ENCODE measurements around the gene C1orf226. TPM values are rescaled to one million over a fixed set of nuclear protein-coding genes. Genes with fewer than 3 reads are reported as not detected.

The C1orf226 gene
- total RNA-seq, 1 donor from 2014 or later, result 2.7 TPM

GRCh38 chr1:162371611-162372010 is 9.9 kb upstream of the C1orf226 start:
- peaks cover 5% of the 10 kb centered on the region for H3K4me1 ChIP-seq
- TF ChIP-seq POLR2A (IDR thresholded peaks at IDR 0.05) (no peak), POLR2AphosphoS5 (IDR thresholded peaks at IDR 0.05; ENCODE audit: insufficient read depth in 1 of 2, low read depth in 1 of 2) (no peak)
- TF ChIP-seq, protein P1, sequence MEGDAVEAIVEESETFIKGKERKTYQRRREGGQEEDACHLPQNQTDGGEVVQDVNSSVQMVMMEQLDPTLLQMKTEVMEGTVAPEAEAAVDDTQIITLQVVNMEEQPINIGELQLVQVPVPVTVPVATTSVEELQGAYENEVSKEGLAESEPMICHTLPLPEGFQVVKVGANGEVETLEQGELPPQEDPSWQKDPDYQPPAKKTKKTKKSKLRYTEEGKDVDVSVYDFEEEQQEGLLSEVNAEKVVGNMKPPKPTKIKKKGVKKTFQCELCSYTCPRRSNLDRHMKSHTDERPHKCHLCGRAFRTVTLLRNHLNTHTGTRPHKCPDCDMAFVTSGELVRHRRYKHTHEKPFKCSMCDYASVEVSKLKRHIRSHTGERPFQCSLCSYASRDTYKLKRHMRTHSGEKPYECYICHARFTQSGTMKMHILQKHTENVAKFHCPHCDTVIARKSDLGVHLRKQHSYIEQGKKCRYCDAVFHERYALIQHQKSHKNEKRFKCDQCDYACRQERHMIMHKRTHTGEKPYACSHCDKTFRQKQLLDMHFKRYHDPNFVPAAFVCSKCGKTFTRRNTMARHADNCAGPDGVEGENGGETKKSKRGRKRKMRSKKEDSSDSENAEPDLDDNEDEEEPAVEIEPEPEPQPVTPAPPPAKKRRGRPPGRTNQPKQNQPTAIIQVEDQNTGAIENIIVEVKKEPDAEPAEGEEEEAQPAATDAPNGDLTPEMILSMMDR (IDR thresholded peaks at IDR 0.05), result no peak
- H3K36me3 ChIP-seq, result no peaks in the 10 kb centered on the region
- no peak for DNase-seq (ENCODE audit: extremely low spot score in 2 of 2)
- no peaks in the 10 kb centered on the region for H3K9me3 ChIP-seq
- no peak overlapping the region for H3K4me3 ChIP-seq
- intact Hi-C loops (cut with DNase I), result no loop called here
- H3K27me3 ChIP-seq, result no peaks in the 10 kb centered on the region
- no peak overlapping the region for H3K27ac ChIP-seq

- H3K4me3 ChIP-seq, result no peak overlapping the region
- H3K4me1 ChIP-seq, result peaks cover 5% of the 10 kb centered on the region
- DNase-seq (ENCODE audit: extremely low spot score in 2 of 2), result no peak
- intact Hi-C loops (cut with DNase I), result no loop called here
- no peaks in the 10 kb centered on the region for H3K9me3 ChIP-seq
- H3K36me3 ChIP-seq, result no peaks in the 10 kb centered on the region
- no peak overlapping the region for H3K27ac ChIP-seq
- TF ChIP-seq POLR2A (IDR thresholded peaks at IDR 0.05) (no peak), POLR2AphosphoS5 (IDR thresholded peaks at IDR 0.05; ENCODE audit: insufficient read depth in 1 of 2, low read depth in 1 of 2) (peak in 1 of 2 donors; percentile 54)
- no peaks in the 10 kb centered on the region for H3K27me3 ChIP-seq
Measured at GRCh38 chr1:162372159-162373071, 9.1 kb upstream of the C1orf226 start.

DNA sequence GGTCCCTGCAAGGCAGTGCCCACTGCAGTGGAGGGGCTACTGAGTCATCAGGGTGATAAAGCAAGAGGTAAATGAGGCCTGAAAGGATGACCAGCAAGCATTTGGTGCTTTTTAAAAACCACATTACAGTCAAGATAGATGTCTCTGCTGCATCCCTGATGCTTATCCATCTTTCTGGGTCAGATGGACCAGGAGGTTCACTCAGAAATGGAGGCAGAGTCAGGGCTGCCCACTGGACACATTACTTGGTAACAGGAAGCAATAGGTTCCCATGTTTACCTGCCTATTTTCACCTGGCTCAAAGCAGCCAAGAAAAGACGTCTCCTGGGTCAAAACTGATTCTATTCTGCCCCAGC is 8.5 kb upstream of the C1orf226 start:
- Histone ChIP-seq H3K27me3 (no peaks in the 10 kb centered on the region), H3K9me3 (no peaks in the 10 kb centered on the region), H3K4me1 (peaks cover 5% of the 10 kb centered on the region), H3K4me3 (no peak overlapping the region), H3K27ac (no peak overlapping the region), H3K36me3 (no peaks in the 10 kb centered on the region)
- no peak for DNase-seq (ENCODE audit: extremely low spot score in 2 of 2)
- TF ChIP-seq, protein P1 (IDR thresholded peaks at IDR 0.05), result no peak
- TF ChIP-seq POLR2A (IDR thresholded peaks at IDR 0.05), result no peak
- TF ChIP-seq POLR2AphosphoS5 (IDR thresholded peaks at IDR 0.05; ENCODE audit: insufficient read depth in 1 of 2, low read depth in 1 of 2), result no peak
- intact Hi-C loops (cut with DNase I), result no loop called here

- Histone ChIP-seq H3K4me3 (no peak overlapping the region), H3K27ac (no peak overlapping the region), H3K27me3 (no peaks in the 10 kb centered on the region), H3K9me3 (no peaks in the 10 kb centered on the region), H3K4me1 (peaks cover 5% of the 10 kb centered on the region), H3K36me3 (no peaks in the 10 kb centered on the region)
- TF ChIP-seq POLR2AphosphoS5 (IDR thresholded peaks at IDR 0.05; ENCODE audit: insufficient read depth in 1 of 2, low read depth in 1 of 2), result no peak
- TF ChIP-seq, protein P1 (IDR thresholded peaks at IDR 0.05), result no peak
- no peak for TF ChIP-seq POLR2A (IDR thresholded peaks at IDR 0.05)
- DNase-seq (ENCODE audit: extremely low spot score in 2 of 2), result no peak
- intact Hi-C loops (cut with DNase I), result no loop called here
Measured at GRCh38 chr1:162373541-162374260, 7.8 kb upstream of the C1orf226 start.

GRCh38 chr1:162374406-162374805 is 7.1 kb upstream of the C1orf226 start:
- no peak for DNase-seq (ENCODE audit: extremely low spot score in 2 of 2)
- Histone ChIP-seq H3K9me3 (no peaks in the 10 kb centered on the region), H3K4me1 (peaks cover 5% of the 10 kb centered on the region), H3K27me3 (no peaks in the 10 kb centered on the region), H3K27ac (no peak overlapping the region), H3K4me3 (no peak overlapping the region), H3K36me3 (no peaks in the 10 kb centered on the region)
- intact Hi-C loops (cut with DNase I), result no loop called here
- TF ChIP-seq POLR2AphosphoS5 (IDR thresholded peaks at IDR 0.05; ENCODE audit: insufficient read depth in 1 of 2, low read depth in 1 of 2), result no peak
- no peak for TF ChIP-seq POLR2A (IDR thresholded peaks at IDR 0.05)
- TF ChIP-seq, protein P1 (IDR thresholded peaks at IDR 0.05), result no peak

Data from vagina (tissue), 2 donors.